Right atrium auricular region (tissue), 2 donors: ENCODE results near the gene CASKIN2. TPM values are rescaled to one million over a fixed set of nuclear protein-coding genes. Genes with fewer than 3 reads are reported as not detected.

ENCODE experiments used
- DNase-seq: peaks from one replicate; pipeline ENCODE4 v3.0.0-alpha.2; 2019; ENCODE audit warnings: low spot score
- H3K27ac ChIP-seq, 2 donors: fragments of 200-600 bp; sonication (generic); 1 replicate in 1 of 2; 2 replicates in 1 of 2; pipeline ENCODE4 v1.5.1; 2016 to 2019
- H3K27me3 ChIP-seq, 2 donors: fragments of 200-600 bp; sonication (generic); one replicate each; pipeline versions ENCODE4 v1.5.1 to v1.6.0; 2017 to 2019
- H3K36me3 ChIP-seq: fragments of 200-600 bp; sonication (generic); one replicate; pipeline ENCODE4 v1.5.1; 2016
- H3K4me1 ChIP-seq, 2 donors: fragments of 200-600 bp; sonication (generic); one replicate each; pipeline versions ENCODE4 v1.5.1 to v1.6.0; 2017 to 2019
- H3K4me3 ChIP-seq, 2 donors: fragments of 200-600 bp; sonication (generic); 1 replicate in 1 of 2; 2 replicates in 1 of 2; pipeline ENCODE4 v1.5.1; 2017 to 2019; ENCODE audit warnings: mild to moderate bottlenecking in 1 of 2, moderate library complexity in 1 of 2
- H3K9me3 ChIP-seq, 2 donors: fragments of 200-600 bp; sonication (generic); one replicate each; pipeline ENCODE4 v1.5.1; 2019
- CTCF ChIP-seq, 2 donors: fragments of 200-600 bp; sonication (generic); IDR thresholded peaks; one replicate each; pipeline ENCODE4 v1.5.1; 2019; ENCODE audit warnings: antibody characterized with exemption in 2 of 2
- total RNA-seq, 2 donors: library from RNA; depleted of rRNA; stranded (reverse); fragments of >200 nt; gene quantifications; one replicate each; pipeline ENCODE4 v1.1.0, GENCODE V29; 2016

Gene CASKIN2
- total RNA-seq: 10 to 100 TPM; 18.3 to 28.7 TPM

GRCh38 chr17:75515496-75516254, at the start of gene CASKIN2:
Gene CASKIN2 (minus strand): TSS chr17:75515537. CDS start chr17:75513804, 1,733 bp downstream.
- H3K27me3 ChIP-seq: no peaks in the 10 kb centered on the region
- peak within 1 kb of the TSS; percentile 93 to 97 for H3K27ac ChIP-seq
- peak; percentile 92 for DNase-seq
- no peaks in the 10 kb centered on the region for H3K9me3 ChIP-seq
- peak within 1 kb of the TSS; percentile 95 to 99 for H3K4me3 ChIP-seq
- peaks cover 0 to 52% of the 10 kb centered on the region in 2 donors for H3K4me1 ChIP-seq
- peaks cover 24% of the 10 kb centered on the region for H3K36me3 ChIP-seq
- peak; percentile 98 for TF ChIP-seq CTCF (IDR thresholded peaks at IDR 0.05)

GRCh38 chr17:75565066-75565465, 49.7 kb upstream of the CASKIN2 start:
- Histone ChIP-seq H3K4me3 (no peak overlapping the region), H3K27me3 (no peaks in the 10 kb centered on the region), H3K9me3 (no peaks in the 10 kb centered on the region), H3K4me1 (no peaks in the 10 kb centered on the region), H3K27ac (no peak overlapping the region), H3K36me3 (peaks cover 20% of the 10 kb centered on the region)
- no peak for TF ChIP-seq CTCF (IDR thresholded peaks at IDR 0.05)
- DNase-seq: no peak

- Histone ChIP-seq H3K4me3 (no peak overlapping the region), H3K4me1 (no peaks in the 10 kb centered on the region), H3K27me3 (no peaks in the 10 kb centered on the region), H3K9me3 (no peaks in the 10 kb centered on the region), H3K27ac (no peak overlapping the region), H3K36me3 (peaks cover 20% of the 10 kb centered on the region)
- no peak for DNase-seq
- no peak for TF ChIP-seq CTCF (IDR thresholded peaks at IDR 0.05)
Observed at GRCh38 chr17:75564195-75564594, 48.9 kb upstream of the CASKIN2 start.

- DNase-seq: no peak
- no peak overlapping the region for H3K4me3 ChIP-seq
- H3K36me3 ChIP-seq: peaks cover 20% of the 10 kb centered on the region
- H3K27ac ChIP-seq: no peak overlapping the region
- no peaks in the 10 kb centered on the region for H3K9me3 ChIP-seq
- H3K27me3 ChIP-seq: no peaks in the 10 kb centered on the region
- no peak for TF ChIP-seq CTCF (IDR thresholded peaks at IDR 0.05)
- no peaks in the 10 kb centered on the region for H3K4me1 ChIP-seq
Observed at GRCh38 chr17:75563063-75563758, 47.9 kb upstream of the CASKIN2 start.

- H3K36me3 ChIP-seq: peaks cover 20% of the 10 kb centered on the region
- H3K4me1 ChIP-seq: peaks cover 0 to 9% of the 10 kb centered on the region in 2 donors
- H3K4me3 ChIP-seq: no peak overlapping the region
- H3K27ac ChIP-seq: no peak overlapping the region
- no peak for TF ChIP-seq CTCF (IDR thresholded peaks at IDR 0.05)
- no peaks in the 10 kb centered on the region for H3K9me3 ChIP-seq
- no peak for DNase-seq
- H3K27me3 ChIP-seq: no peaks in the 10 kb centered on the region
Observed at GRCh38 chr17:75561927-75562603, 46.7 kb upstream of the CASKIN2 start.
